Dedifferentiated amniotic fluid mesenchymal stem cell (primary cell): ENCODE measurements around the gene KNSTRN.

Experiments used
- DNase-seq: peaks from one replicate; pipeline ENCODE4 v3.0.0-alpha.2; 2016; ENCODE audit errors: extremely low spot score

Gene KNSTRN

GRCh38 chr15:40365624-40366456 lies 16.7 kb upstream of the KNSTRN start:
- no peak for DNase-seq

- no peak for DNase-seq
Measured at GRCh38 chr15:40366457-40367370, 15.8 kb upstream of the KNSTRN start.

- DNase-seq = no peak
Measured at GRCh38 chr15:40367371-40367685, 15.2 kb upstream of the KNSTRN start.

- peak; percentile 84 for DNase-seq
Measured at GRCh38 chr15:40367686-40368611, 14.6 kb upstream of the KNSTRN start.

GRCh38 chr15:40368719-40369473 lies 13.6 kb upstream of the KNSTRN start:
- DNase-seq = no peak

- no peak for DNase-seq
Measured at GRCh38 chr15:40369474-40369869, 13.0 kb upstream of the KNSTRN start.

GRCh38 chr15:40369971-40370370 lies 12.6 kb upstream of the KNSTRN start:
- no peak for DNase-seq

GRCh38 chr15:40372981-40373380 lies 9.5 kb upstream of the KNSTRN start:
- DNase-seq = no peak

GRCh38 chr15:40377606-40378005 lies 4.9 kb upstream of the KNSTRN start:
- no peak for DNase-seq

- no peak for DNase-seq
Measured at GRCh38 chr15:40379374-40379773, 3.1 kb upstream of the KNSTRN start.

GRCh38 chr15:40379853-40380252 lies 2.7 kb upstream of the KNSTRN start:
- DNase-seq = peak; percentile 95

GRCh38 chr15:40380636-40381035 lies 1.9 kb upstream of the KNSTRN start:
- DNase-seq = no peak

- no peak for DNase-seq
Measured at GRCh38 chr15:40381818-40382529, 547 bp upstream of the KNSTRN start.

GRCh38 chr15:40386480-40386879 lies 4.0 kb downstream of the KNSTRN start:
- no peak for DNase-seq

GRCh38 chr15:40388941-40389823 lies 6.7 kb downstream of the KNSTRN start:
- no peak for DNase-seq

- no peak for DNase-seq
Measured at GRCh38 chr15:40389824-40390595, 7.5 kb downstream of the KNSTRN start.

- peak; percentile 90 for DNase-seq
Measured at GRCh38 chr15:40392986-40393948, 10.7 kb downstream of the KNSTRN start.
